A549 (cell line): ENCODE measurements around the gene TAF9B. TPM values are rescaled to one million over a fixed set of nuclear protein-coding genes. Genes with fewer than 3 reads are reported as not detected.
A peak's percentile ranks its signal among the peaks of the same experiment; 100 is the strongest.
"Not testable (repeated sequence)": the region's sequence is repeated elsewhere in the genome, so short reads cannot be mapped to it uniquely, and the experiment has no call there.

Experiments
- ATAC-seq, 2 experiments: fragments of 200-7000 bp in 1 of 2; fragments of >200 bp in 1 of 2; cut with Nextera tagmentation in 1 of 2; cut with Tn5 transposase in 1 of 2; 3 replicates each; pipeline versions ENCODE4 v1.8.0 to v1.9.1; 2018 to 2020; ENCODE audit warnings: mild to moderate bottlenecking in 1 of 2, moderate library complexity in 1 of 2
- CTCF ChIA-PET: fragments of 300-600 bp; sonication (Branson Sonifier 250); formaldehyde crosslinking; extraction: SDS; loops from one replicate; lab custom pipeline; 2021; ENCODE audit warnings: antibody characterized with exemption, inconsistent platforms; lab: Yijun Ruan, JAX
- POLR2A ChIA-PET: fragments of 350-600 bp; formaldehyde crosslinking; extraction: SDS; loops from one replicate; lab custom pipeline; 2021; ENCODE audit warnings: antibody characterized with exemption, inconsistent platforms; lab: Yijun Ruan, JAX
- DNase-seq, 2 experiments: peaks; one replicate each; pipeline versions ENCODE4 v3.0.0 to v3.0.0-alpha.2; 2011 to 2016; ENCODE audit warnings: low read depth in 1 of 2, low spot score in 1 of 2
- FAIRE-seq: peaks from 2 replicates; lab custom pipeline; 2011; peaks lifted over from hg19 to GRCh38; lab: Jason Lieb, UNC
- H3K27ac ChIP-seq, 2 experiments: fragments of >200 bp; sonication (Bioruptor Twin); formaldehyde crosslinking; 3 replicates each; pipeline ENCODE4 v1.5.1; 2016 to 2017
- H3K4me1 ChIP-seq: fragments of >200 bp; sonication (Bioruptor Twin); formaldehyde crosslinking; 3 replicates; pipeline ENCODE4 v1.6.1; 2016
- H3K4me2 ChIP-seq: fragments of >200 bp; sonication (Bioruptor Twin); formaldehyde crosslinking; 3 replicates; pipeline ENCODE4 v1.6.1; 2016
- H3K4me3 ChIP-seq: fragments of >200 bp; sonication (Bioruptor Twin); formaldehyde crosslinking; 3 replicates; pipeline ENCODE4 v1.5.1; 2016
- H3K9me3 ChIP-seq: fragments of >200 bp; sonication (Bioruptor Twin); formaldehyde crosslinking; 3 replicates; pipeline ENCODE4 v1.6.1; 2016
- ZC3H11A ChIP-seq: fragments of 450-650 bp; IDR thresholded peaks from 2 replicates; pipeline ENCODE4 v1.6.1; 2014; ENCODE audit warnings: antibody characterized with exemption, mild to moderate bottlenecking
- WGBS: methylation state at CpG from one replicate; pipeline ENCODE4 v1.1.6; 2017; ENCODE audit errors: missing lambda C conversion rate; 5-methylcytosine and 5-hydroxymethylcytosine counted together
- polyA plus RNA-seq, 4 experiments: library from polyadenylated mRNA; depleted of rRNA in 3 of 4; stranded (reverse); fragments of >200 nt; fragmentation: RNase III in 1 of 4; extraction: RNeasy Plus Mini Kit Qiagen cat#74134 plus additional on column Dnase treatment in 1 of 4; gene quantifications; 2 replicates in 3 of 4; 3 replicates in 1 of 4; pipeline ENCODE4 v1.2.3, GENCODE V29; 2011 to 2017

TAF9B gene
- polyA plus RNA-seq, 2 of the 4 experiments (the other 2 are of a cell fraction): 14.5 to 43.4 TPM

GRCh38 chrX:78081413-78081812 lies 58.0 kb downstream of the TAF9B start:
- POLR2A ChIA-PET: not testable (repeated sequence)
- WGBS: 84% methylated on average over 6 of the region's 6 CpGs

More at GRCh38 chrX:78081413-78081812, 58.0 kb downstream of the TAF9B start:
- H3K4me2 ChIP-seq, H3K27ac ChIP-seq, ATAC-seq, H3K4me1 ChIP-seq, CTCF ChIA-PET, FAIRE-seq, H3K4me3 ChIP-seq: not testable (repeated sequence)
- TF ChIP-seq ZC3H11A: peak; percentile 54
- TF ChIP-seq, all 56 proteins: peak for 1; not testable (repeated sequence) for 55
- not testable (repeated sequence) for H3K9me3 ChIP-seq, DNase-seq

Other genes starting within 250 kb of the TAF9B start
- 81.6 and 86.4 TPM in 2 replicates for gene MAGT1, start 244.2 kb downstream of the TAF9B start, polyA plus RNA-seq (2011; rRNA removed)
- 39.5 to 44.7 TPM (median 44.3 TPM) in 3 replicates for gene MAGT1, start 244.2 kb downstream of the TAF9B start, polyA plus RNA-seq (2017; fragmentation: RNase III; extraction: RNeasy Plus Mini Kit Qiagen cat#74134 plus additional on column Dnase treatment)
- gene COX7B, start 240.2 kb downstream of the TAF9B start, polyA plus RNA-seq (2011; rRNA removed): 1,133 and 1,475 TPM in 2 replicates
- gene COX7B, start 240.2 kb downstream of the TAF9B start, polyA plus RNA-seq (2017; fragmentation: RNase III; extraction: RNeasy Plus Mini Kit Qiagen cat#74134 plus additional on column Dnase treatment): 792 to 839 TPM (median 813 TPM) in 3 replicates
- 12.2 and 13.0 TPM in 2 replicates for gene ATP7A, start 229.0 kb downstream of the TAF9B start, polyA plus RNA-seq (2011; rRNA removed)
- gene ATP7A, start 229.0 kb downstream of the TAF9B start, polyA plus RNA-seq (2017; fragmentation: RNase III; extraction: RNeasy Plus Mini Kit Qiagen cat#74134 plus additional on column Dnase treatment): 6.0 to 6.8 TPM (median 6.5 TPM) in 3 replicates
- gene PGAM4, start 170.0 kb downstream of the TAF9B start, polyA plus RNA-seq (2011; rRNA removed): 0.22 TPM in 1 of 2 replicates, not detected in the other
- 0.17 TPM in 1 of 3 replicates, not detected in the others for gene PGAM4, start 170.0 kb downstream of the TAF9B start, polyA plus RNA-seq (2017; fragmentation: RNase III; extraction: RNeasy Plus Mini Kit Qiagen cat#74134 plus additional on column Dnase treatment)
- gene PGK1, start 35.4 kb downstream of the TAF9B start, polyA plus RNA-seq (2011; rRNA removed): 689 and 781 TPM in 2 replicates
- 329 to 351 TPM (median 333 TPM) in 3 replicates for gene PGK1, start 35.4 kb downstream of the TAF9B start, polyA plus RNA-seq (2017; fragmentation: RNase III; extraction: RNeasy Plus Mini Kit Qiagen cat#74134 plus additional on column Dnase treatment)
- gene CYSLTR1, start 188.0 kb upstream of the TAF9B start, polyA plus RNA-seq (2011; rRNA removed): not detected in 2 replicates
- not detected in 3 replicates for gene CYSLTR1, start 188.0 kb upstream of the TAF9B start, polyA plus RNA-seq (2017; fragmentation: RNase III; extraction: RNeasy Plus Mini Kit Qiagen cat#74134 plus additional on column Dnase treatment)